Measurements from ENCODE around the gene TMPRSS9. TPM values are rescaled to one million over a fixed set of nuclear protein-coding genes. Genes with fewer than 3 reads are reported as not detected.

TMPRSS9 gene
- total and polyA plus RNA-seq, 2 of the 13 experiments (the other 11 are each of a cell fraction or from before 2014, with no cell fraction given) = 2.5 to 5.2 TPM

DNA sequence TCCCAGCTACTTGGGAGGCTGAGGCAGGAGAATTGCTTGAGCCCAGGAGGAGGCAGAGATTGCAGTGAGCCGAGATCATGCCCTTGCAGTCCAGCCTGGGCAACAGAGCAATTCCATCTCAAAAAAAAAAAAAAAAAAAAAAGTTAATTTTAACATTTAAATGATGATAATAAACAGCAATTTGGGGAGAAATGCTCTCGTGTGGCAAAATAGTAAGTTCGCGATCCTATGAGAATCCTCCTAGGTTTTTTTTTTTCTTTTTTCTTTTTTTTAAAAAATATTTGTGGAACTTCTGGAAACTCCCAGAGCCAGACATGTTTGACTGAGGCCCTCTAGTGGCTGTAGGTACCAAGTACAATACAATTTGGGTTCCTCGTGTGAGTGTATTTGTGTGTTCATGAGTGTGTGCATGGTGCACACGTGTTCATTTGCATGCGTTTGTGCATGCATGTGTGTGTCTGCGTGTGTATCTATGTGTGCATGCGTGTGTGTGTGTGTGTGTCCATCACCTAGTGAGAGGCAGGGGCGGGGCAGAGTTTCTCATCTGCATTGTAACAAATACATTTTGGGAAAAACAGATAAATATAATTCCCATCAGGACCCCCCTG is 31.2 kb downstream of the TMPRSS9 start (continued):
- TF ChIP-seq, protein P1, sequence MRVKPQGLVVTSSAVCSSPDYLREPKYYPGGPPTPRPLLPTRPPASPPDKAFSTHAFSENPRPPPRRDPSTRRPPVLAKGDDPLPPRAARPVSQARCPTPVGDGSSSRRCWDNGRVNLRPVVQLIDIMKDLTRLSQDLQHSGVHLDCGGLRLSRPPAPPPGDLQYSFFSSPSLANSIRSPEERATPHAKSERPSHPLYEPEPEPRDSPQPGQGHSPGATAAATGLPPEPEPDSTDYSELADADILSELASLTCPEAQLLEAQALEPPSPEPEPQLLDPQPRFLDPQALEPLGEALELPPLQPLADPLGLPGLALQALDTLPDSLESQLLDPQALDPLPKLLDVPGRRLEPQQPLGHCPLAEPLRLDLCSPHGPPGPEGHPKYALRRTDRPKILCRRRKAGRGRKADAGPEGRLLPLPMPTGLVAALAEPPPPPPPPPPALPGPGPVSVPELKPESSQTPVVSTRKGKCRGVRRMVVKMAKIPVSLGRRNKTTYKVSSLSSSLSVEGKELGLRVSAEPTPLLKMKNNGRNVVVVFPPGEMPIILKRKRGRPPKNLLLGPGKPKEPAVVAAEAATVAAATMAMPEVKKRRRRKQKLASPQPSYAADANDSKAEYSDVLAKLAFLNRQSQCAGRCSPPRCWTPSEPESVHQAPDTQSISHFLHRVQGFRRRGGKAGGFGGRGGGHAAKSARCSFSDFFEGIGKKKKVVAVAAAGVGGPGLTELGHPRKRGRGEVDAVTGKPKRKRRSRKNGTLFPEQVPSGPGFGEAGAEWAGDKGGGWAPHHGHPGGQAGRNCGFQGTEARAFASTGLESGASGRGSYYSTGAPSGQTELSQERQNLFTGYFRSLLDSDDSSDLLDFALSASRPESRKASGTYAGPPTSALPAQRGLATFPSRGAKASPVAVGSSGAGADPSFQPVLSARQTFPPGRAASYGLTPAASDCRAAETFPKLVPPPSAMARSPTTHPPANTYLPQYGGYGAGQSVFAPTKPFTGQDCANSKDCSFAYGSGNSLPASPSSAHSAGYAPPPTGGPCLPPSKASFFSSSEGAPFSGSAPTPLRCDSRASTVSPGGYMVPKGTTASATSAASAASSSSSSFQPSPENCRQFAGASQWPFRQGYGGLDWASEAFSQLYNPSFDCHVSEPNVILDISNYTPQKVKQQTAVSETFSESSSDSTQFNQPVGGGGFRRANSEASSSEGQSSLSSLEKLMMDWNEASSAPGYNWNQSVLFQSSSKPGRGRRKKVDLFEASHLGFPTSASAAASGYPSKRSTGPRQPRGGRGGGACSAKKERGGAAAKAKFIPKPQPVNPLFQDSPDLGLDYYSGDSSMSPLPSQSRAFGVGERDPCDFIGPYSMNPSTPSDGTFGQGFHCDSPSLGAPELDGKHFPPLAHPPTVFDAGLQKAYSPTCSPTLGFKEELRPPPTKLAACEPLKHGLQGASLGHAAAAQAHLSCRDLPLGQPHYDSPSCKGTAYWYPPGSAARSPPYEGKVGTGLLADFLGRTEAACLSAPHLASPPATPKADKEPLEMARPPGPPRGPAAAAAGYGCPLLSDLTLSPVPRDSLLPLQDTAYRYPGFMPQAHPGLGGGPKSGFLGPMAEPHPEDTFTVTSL (CRISPR knock-in tag; IDR thresholded peaks at IDR 0.05; ENCODE audit: borderline replicate concordance) = no peak
- TF ChIP-seq DMAP1 (CRISPR knock-in tag; IDR thresholded peaks at IDR 0.05) (no peak), ZNF660 (CRISPR knock-in tag; IDR thresholded peaks at IDR 0.05; ENCODE audit: borderline replicate concordance, low read depth) (no peak), MAFF (IDR thresholded peaks at IDR 0.05; ENCODE audit: low read depth, low read length) (no peak), ZNF124 (CRISPR knock-in tag; IDR thresholded peaks at IDR 0.05) (no peak), STAG1 (CRISPR knock-in tag; IDR thresholded peaks at IDR 0.05) (peak; percentile 74), MTA1 (CRISPR knock-in tag; IDR thresholded peaks at IDR 0.05; ENCODE audit: borderline replicate concordance) (no peak), TEAD2 (CRISPR knock-in tag; IDR thresholded peaks at IDR 0.05) (no peak), POLR2AphosphoS2 (IDR thresholded peaks at IDR 0.05; ENCODE audit: low read depth, low read length) (no peak), ZFP36L1 (CRISPR knock-in tag; IDR thresholded peaks at IDR 0.05) (no peak), ZNF34 (CRISPR knock-in tag; IDR thresholded peaks at IDR 0.05; ENCODE audit: borderline replicate concordance) (no peak), NFRKB (IDR thresholded peaks at IDR 0.05) (no peak), NFIC (IDR thresholded peaks at IDR 0.05; ENCODE audit: low read length) (no peak), ZNF160 (CRISPR knock-in tag; IDR thresholded peaks at IDR 0.05) (no peak), ZNF629 (CRISPR knock-in tag; conservative IDR thresholded peaks at IDR 0.05) (no peak), ZNF772 (CRISPR knock-in tag; IDR thresholded peaks at IDR 0.05) (no peak), ZNF564 (CRISPR knock-in tag; IDR thresholded peaks at IDR 0.05) (no peak), THAP11 (CRISPR knock-in tag; IDR thresholded peaks at IDR 0.05) (peak; percentile 25; the same call in 1 of the 2 replicates), ZNF292 (CRISPR knock-in tag; IDR thresholded peaks at IDR 0.05; ENCODE audit: borderline replicate concordance, low read depth) (no peak), REL (CRISPR knock-in tag; conservative IDR thresholded peaks at IDR 0.05) (no peak), ZNF557 (CRISPR knock-in tag; IDR thresholded peaks at IDR 0.05) (no peak), ZBTB1 (CRISPR knock-in tag; IDR thresholded peaks at IDR 0.05; ENCODE audit: borderline replicate concordance) (no peak), ZSCAN12 (CRISPR knock-in tag; IDR thresholded peaks at IDR 0.05) (no peak), AGO1 (IDR thresholded peaks at IDR 0.05; ENCODE audit: low read depth, low read length, poor library complexity, severe bottlenecking) (no peak), STAT5B (CRISPR knock-in tag; IDR thresholded peaks at IDR 0.05) (no peak)
- TF ChIP-seq, protein P2, sequence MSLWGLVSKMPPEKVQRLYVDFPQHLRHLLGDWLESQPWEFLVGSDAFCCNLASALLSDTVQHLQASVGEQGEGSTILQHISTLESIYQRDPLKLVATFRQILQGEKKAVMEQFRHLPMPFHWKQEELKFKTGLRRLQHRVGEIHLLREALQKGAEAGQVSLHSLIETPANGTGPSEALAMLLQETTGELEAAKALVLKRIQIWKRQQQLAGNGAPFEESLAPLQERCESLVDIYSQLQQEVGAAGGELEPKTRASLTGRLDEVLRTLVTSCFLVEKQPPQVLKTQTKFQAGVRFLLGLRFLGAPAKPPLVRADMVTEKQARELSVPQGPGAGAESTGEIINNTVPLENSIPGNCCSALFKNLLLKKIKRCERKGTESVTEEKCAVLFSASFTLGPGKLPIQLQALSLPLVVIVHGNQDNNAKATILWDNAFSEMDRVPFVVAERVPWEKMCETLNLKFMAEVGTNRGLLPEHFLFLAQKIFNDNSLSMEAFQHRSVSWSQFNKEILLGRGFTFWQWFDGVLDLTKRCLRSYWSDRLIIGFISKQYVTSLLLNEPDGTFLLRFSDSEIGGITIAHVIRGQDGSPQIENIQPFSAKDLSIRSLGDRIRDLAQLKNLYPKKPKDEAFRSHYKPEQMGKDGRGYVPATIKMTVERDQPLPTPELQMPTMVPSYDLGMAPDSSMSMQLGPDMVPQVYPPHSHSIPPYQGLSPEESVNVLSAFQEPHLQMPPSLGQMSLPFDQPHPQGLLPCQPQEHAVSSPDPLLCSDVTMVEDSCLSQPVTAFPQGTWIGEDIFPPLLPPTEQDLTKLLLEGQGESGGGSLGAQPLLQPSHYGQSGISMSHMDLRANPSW (CRISPR knock-in tag; IDR thresholded peaks at IDR 0.05; ENCODE audit: borderline replicate concordance) = no peak
